GM18505 (cell line): ENCODE measurements around the gene CLSTN3.

Experiments used
- ATAC-seq: cut with Tn5 transposase; IDR thresholded peaks from one replicate; pipeline ENCODE4 v1.9.1; 2021; ENCODE audit not compliant: unreplicated experiment
- POLR2A ChIP-seq: IDR thresholded peaks from 4 replicates; pipeline ENCODE4 v1.6.1; 2011; ENCODE audit warnings: borderline replicate concordance; ENCODE audit not compliant: insufficient read depth, insufficient read length; ENCODE audit errors: extremely low read depth

The CLSTN3 gene

DNA sequence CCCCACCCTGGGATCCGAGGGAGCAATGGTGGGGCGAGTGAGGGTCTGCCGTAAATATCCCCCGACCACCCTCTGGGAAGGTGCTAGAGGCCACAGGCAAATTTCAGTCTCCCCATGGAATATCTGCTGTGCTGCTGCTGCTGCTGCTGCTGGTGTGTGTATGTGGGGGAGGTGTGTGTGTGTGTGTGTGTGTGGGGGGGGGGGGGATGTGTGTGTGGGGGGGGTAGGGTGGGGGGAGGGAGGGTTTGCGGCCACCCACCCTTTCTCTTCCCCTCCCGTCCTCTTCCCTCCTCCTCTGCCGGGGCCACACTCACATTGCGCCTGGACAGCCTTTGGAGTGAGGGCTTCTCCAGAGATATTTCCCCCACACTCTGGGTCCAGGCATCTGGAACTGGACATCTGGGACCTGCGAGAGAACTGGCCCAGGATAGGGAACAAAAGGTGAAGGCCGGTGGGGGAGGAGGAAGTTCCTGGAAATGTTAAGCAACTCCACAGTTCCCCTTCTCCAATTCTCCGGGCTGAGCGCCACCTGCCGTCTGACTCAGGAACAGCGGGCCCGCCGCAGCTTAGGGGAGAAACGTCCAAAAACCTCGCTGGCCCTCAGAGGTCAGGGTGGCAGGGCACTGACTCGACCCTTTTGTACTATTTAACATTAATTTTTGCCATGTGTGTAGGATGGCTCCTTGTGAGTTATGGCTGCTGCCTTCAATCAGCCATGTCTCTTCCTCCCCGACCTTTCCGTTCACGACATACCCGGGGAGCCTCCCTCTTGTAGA, 21.2 kb upstream of the CLSTN3 start, which contains the start of gene C1RL:
Gene C1RL (minus strand): TSS at position 419 of the 776 bp plus-strand sequence. CDS start 34 bp downstream, at position 385.
- no peak for TF ChIP-seq POLR2A
- no peak for ATAC-seq

DNA sequence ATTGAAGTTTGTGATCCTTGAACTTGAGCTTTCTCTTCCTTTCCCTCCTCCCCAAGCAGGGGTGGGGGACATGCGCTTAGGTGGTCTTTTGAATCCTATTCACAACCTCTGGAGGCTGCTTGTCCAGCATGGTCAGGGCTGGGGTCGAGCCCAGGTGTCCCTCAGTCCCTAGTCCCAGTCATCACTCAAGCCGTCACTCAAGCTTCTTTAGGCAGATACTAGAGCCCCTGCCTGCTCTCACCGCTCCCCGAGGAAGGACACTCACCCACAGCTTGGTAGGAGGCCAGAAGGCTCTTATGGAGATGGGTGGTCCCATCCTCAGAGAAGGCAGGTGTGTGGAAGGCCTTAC, 20.6 kb upstream of the CLSTN3 start:
- no peak for ATAC-seq
- TF ChIP-seq POLR2A: no peak

DNA sequence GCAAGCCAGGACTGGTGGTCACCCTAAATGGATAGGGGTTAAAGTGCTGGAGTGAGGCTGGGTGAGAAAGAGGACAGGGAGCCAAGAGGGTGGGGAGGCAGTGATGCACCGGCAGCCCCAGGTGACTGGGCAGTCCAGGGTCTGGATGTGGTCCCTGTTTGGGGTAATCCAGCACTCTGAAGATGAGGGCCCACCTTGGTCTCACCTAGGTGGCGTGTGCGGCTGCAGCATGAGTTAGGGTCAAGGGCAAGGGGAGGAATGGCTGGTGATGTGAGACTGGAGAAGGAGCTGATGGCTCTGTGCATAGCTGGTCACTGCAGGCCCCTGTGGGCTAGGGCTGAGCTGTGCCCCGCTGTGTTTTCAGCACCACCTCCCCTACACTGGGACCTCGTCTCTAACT, 19.5 kb upstream of the CLSTN3 start:
- no peak for TF ChIP-seq POLR2A
- no peak for ATAC-seq

DNA sequence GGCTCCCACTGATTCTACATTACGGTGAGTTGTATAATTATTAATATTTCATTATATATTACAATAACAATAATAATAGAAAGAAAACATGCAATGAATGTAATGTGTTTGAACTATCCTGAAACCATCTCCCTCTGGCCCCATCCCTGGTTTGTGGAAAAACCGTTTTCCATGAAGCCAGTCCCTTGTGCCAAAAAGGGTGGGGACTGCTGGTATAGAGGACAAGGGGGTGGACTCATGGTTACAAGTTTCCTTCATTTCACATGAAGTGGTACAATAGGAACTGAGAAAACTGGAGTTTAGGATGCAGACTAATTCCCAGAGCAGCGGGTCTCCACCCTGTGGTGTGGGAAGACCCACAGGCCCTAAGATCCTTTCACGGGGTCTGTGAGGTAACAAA, 18.1 kb upstream of the CLSTN3 start:
- TF ChIP-seq POLR2A: no peak
- no peak for ATAC-seq

DNA sequence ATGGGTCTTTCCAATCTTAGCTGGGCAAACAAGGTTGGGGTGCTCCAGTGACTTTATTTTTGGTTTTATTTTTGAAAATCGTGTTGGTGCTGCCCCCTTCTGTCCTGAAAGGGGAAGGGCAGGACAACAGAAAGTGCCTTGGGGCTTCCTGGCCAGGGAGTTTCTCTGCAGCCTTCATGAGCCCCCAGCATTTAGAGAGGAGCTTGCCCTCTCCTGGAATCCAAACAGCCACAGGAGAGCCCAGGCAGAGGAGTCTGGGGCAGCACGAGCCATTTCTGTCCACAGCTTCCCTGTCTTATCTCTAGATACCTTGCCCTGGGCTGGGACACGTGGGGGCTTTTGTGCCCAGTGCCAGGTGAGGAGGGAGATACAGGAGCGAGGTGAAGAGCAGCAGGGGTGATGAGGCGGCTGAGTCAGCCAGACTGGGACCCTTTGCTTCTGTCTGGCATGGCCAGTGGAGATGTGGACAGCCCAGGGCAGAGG, 16.7 kb upstream of the CLSTN3 start:
- no peak for TF ChIP-seq POLR2A
- ATAC-seq: no peak

DNA sequence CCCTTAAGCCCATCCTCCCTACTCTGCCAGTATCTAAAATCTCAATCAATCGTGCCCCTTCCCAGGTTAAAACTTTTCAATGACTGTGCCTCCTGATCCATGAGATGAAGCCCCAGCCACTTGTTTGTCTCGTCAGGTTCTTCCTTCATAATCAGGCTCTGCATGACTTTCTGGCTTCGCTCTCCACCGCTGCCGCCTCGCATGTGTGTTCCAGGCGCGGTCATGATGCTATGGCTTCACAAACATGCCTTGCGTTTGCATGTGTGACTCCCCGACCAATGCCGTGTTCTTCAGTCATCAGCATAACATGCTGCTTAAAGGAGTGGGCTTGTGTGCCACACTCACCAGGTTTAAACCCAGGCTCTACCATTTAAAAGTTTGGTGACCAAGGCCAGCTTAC, 16.2 kb upstream of the CLSTN3 start:
- no peak for TF ChIP-seq POLR2A
- ATAC-seq: no peak

DNA sequence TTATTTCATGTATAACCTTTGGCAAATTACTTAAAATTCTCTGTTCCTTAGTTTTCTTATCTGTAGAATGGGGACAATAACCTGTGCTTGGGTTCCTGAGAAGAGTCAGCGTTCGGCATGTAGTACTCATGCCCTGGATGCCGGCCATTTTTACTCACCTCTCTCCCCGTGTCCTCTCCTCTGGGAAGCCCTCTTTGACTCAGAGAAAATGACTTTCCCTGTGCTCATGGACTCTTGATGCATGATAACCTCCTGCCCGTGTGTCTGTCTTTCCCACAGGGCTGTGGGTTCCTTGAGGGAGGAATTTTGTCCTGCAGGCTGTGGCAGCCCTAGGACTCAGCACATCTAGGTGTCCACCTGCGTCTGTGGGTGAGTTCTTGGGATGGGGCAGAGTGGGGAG, 15.3 kb upstream of the CLSTN3 start:
- ATAC-seq: no peak

DNA sequence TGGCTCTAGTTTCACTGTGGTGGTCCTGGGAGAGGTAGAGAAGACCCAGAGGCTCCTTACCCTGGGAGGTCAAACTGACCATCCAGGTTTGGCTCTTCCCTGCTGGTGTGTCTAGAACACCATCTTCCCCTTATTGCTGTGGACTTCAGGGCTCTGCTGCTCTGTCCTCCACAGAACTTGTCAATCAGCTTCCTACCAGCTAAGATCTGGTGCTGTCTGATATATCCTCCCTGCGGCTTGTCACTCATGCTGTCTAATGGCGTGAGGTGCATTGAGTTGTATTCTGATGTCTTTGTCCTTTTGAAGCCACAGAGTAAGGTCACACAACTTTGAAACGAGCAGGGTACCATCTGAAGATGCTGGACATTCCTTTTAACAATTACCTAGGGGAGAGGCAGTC, 14.0 kb upstream of the CLSTN3 start:
- ATAC-seq: no peak
- TF ChIP-seq POLR2A: no peak

More for the DNA sequence above, 15.3 kb upstream of the CLSTN3 start:
- no peak for TF ChIP-seq POLR2A

DNA sequence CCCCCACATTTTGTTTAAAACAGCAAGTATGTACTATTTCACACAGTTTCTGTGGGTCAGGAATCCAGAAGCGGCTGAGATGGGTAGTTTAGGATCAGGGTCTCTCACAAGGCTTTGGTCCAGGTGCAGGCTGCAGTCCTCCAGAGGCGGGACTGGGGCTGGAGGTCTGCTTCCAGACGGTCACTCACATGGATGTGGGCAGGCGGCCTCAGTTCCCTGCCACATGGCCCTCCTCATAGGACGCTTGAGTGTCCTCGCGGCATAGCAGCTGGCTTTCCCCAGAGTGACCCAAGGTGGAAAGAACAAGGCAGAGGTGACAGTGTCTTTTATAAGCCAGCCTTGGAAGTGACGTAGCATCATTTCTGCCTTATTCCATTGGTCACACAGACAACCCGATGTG, 13.3 kb upstream of the CLSTN3 start:
- no peak for TF ChIP-seq POLR2A
- ATAC-seq: no peak

DNA sequence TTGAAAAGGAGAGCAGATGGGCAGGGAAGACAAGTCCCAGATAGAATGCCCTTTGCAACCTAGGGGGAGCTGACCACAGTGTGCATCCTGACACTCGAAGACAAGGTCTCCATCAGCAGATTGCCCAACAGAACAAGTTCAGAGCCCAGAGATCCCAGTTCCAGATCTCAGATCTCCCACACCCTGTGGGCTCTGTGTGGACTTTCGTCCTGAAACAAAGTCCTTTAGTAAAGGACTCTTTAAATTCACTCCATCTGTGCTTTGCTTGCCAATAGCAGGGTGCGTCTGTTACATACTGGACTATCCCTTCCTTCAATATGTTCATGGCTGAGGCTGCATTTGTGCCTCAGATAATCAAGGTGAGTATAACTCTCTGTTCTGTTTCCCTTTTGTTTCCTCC, 12.5 kb upstream of the CLSTN3 start:
- TF ChIP-seq POLR2A: no peak
- ATAC-seq: no peak

DNA sequence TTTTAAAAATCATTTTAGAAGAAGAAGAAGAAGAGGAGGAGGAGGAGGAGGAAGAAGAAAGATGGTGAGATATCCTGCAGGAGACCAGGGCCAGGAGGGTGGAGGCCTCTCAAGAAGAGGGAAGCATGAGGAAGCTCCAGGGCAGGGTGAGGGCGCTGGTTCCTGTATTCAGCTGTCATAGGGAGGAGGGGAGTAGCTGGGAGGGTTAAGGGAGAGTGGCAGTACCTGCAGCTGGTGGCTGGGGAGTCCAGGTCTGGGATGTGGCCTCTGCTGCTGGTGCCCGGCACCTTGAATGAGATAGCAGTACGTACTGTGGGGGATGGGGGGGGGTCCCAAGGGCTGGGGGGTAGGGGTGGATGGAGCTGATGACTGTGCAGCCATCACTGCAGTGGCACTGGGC, 11.3 kb upstream of the CLSTN3 start:
- TF ChIP-seq POLR2A: no peak
- ATAC-seq: no peak

DNA sequence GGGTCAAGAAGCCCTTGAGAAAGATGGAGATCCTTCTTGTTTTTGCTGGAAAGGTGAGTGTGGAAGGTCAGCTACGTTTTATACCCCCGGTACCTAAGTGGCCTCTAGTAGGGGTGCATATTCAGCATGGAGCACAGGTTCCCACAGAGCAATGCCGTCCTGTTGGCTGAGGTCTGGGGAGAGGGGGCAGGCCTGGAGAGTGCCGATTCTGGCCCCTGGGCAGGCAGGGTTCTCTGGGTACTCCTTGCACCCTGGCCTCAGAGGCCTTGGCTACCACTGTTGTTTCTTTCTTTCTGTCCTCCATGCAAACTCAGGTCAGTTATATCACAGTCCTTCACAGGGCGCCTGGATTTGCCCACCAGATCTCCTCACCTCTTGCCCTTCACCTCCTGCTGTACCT, 10.0 kb upstream of the CLSTN3 start:
- no peak for TF ChIP-seq POLR2A
- ATAC-seq: no peak

DNA sequence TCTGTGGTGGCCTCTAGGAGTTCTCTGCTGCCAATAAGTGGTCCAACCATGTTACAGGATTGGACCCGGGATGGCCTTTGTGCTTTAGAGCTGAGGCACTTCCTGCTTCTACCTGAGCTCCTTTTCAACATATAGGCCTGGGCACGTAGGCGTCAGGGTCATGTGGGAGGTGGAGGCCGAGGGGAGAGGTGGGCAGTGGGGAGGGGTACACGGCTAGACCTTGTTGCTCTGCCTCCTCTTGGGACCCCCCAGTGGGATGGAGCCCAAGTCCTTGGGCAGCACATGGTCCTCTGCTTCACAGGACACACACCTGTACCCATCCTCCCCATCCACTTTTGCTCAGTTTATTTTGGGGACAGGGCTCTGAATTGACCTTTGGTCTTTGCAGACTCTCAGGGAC, 8.8 kb upstream of the CLSTN3 start:
- TF ChIP-seq POLR2A: no peak

More for the DNA sequence above, 8.8 kb upstream of the CLSTN3 start:
- no peak for ATAC-seq
